HUES6 (cell line): ENCODE data around the gene SSTR4.

Experiments used
- H3K27ac ChIP-seq: 2 replicates; pipeline ENCODE4 v1.7.0; 2013; ENCODE audit warnings: low read depth, mild to moderate bottlenecking, low read length, inconsistent platforms
- H3K27me3 ChIP-seq: 2 replicates; pipeline ENCODE4 v1.6.1; 2013; ENCODE audit warnings: low read length; ENCODE audit not compliant: control insufficient read depth, insufficient read depth
- H3K36me3 ChIP-seq: 2 replicates; pipeline ENCODE4 v1.6.1; 2013; ENCODE audit warnings: low read length; ENCODE audit not compliant: control insufficient read depth, insufficient read depth
- H3K4me1 ChIP-seq: 2 replicates; pipeline ENCODE4 v1.6.1; 2013; ENCODE audit warnings: low read length; ENCODE audit not compliant: control insufficient read depth, insufficient read depth
- H3K4me3 ChIP-seq: 2 replicates; pipeline ENCODE4 v1.5.1; 2013; ENCODE audit warnings: low read depth, low read length
- H3K9ac ChIP-seq: one replicate; pipeline ENCODE4 v1.6.1; 2013; ENCODE audit warnings: mild to moderate bottlenecking, low read length
- H3K9me3 ChIP-seq: 2 replicates; pipeline ENCODE4 v1.6.1; 2013; ENCODE audit warnings: low read depth, low read length; ENCODE audit not compliant: control insufficient read depth, insufficient read depth

SSTR4 gene

DNA sequence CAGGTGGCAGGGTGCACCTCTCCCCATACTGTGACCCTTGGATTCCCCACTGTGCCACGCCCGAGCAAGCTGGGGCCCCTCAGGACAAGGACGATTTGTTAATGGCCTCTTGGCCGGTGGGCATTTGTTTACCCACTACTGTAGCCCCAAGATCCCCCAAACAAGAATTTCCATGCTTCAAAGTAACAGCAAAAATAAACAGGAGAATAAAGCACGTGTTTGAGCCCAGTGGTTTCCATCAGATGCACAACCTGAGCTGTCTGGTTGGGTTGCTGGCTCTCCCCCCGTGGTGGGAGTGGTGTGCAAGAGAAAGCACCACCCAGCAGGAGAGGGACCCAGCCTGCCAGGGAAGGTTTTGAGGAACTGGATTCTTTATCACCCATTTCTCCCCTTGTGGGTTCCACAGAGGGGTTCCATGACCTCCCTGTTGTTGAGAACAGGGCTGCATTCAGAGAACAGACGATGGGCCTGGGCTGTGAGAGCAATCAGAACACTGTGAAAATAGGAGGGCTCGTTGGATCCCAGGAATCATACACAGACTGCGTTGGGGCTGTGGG is 46.2 kb downstream of the SSTR4 start:
- no peaks in the 10 kb centered on the region for H3K36me3 ChIP-seq
- H3K9ac ChIP-seq, result no peak overlapping the region
- no peak overlapping the region for H3K27ac ChIP-seq
- H3K4me1 ChIP-seq, result peaks cover 18% of the 10 kb centered on the region
- no peak overlapping the region for H3K4me3 ChIP-seq
- H3K9me3 ChIP-seq, result no peaks in the 10 kb centered on the region
- H3K27me3 ChIP-seq, result no peaks in the 10 kb centered on the region

GRCh38 chr20:23082846-23083552 is 47.9 kb downstream of the SSTR4 start:
- no peaks in the 10 kb centered on the region for H3K9me3 ChIP-seq
- H3K4me3 ChIP-seq, result no peak overlapping the region
- no peaks in the 10 kb centered on the region for H3K27me3 ChIP-seq
- no peaks in the 10 kb centered on the region for H3K36me3 ChIP-seq
- no peak overlapping the region for H3K9ac ChIP-seq
- H3K4me1 ChIP-seq, result peaks cover 18% of the 10 kb centered on the region
- H3K27ac ChIP-seq, result no peak overlapping the region

DNA sequence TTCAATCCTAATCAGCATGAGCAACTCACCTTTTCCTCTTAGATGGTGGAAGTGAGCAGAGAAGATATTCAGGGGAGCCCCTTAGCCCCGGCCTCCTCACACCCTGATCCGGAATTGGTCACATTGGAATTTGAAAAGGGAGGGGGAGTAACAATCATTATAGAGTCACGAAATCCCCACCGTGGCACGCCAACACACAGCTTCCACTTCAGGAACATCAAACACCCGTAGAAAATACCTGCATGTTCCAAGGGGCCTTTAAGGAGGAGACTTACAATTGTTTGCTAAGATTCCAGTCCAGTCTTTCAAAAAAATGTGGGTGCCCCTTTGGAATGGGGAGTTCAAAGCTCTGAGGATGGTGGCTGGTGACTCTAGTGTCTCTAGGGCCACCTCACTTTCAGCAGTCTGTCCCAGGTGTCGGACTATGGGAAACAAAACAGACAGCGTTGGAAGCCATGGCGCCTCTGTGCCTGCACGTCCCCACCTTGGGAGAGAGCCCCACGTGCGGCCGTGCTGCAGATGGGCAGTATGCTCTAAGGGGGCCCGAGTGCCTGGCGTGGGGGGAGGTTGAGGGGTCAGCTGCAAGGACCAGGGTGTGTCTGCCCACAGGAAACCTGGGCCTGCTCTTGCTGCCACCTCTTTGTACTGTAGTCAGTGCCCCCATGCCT is 48.6 kb downstream of the SSTR4 start:
- Histone ChIP-seq H3K27me3 (no peaks in the 10 kb centered on the region), H3K27ac (no peak overlapping the region), H3K36me3 (no peaks in the 10 kb centered on the region), H3K9ac (no peak overlapping the region), H3K9me3 (no peaks in the 10 kb centered on the region), H3K4me3 (no peak overlapping the region), H3K4me1 (peaks cover 17% of the 10 kb centered on the region)

GRCh38 chr20:23084282-23084844 is 49.3 kb downstream of the SSTR4 start:
- no peaks in the 10 kb centered on the region for H3K36me3 ChIP-seq
- no peak overlapping the region for H3K4me3 ChIP-seq
- no peaks in the 10 kb centered on the region for H3K27me3 ChIP-seq
- H3K27ac ChIP-seq, result no peak overlapping the region
- H3K9me3 ChIP-seq, result no peaks in the 10 kb centered on the region
- peaks cover 14% of the 10 kb centered on the region for H3K4me1 ChIP-seq
- H3K9ac ChIP-seq, result no peak overlapping the region

DNA sequence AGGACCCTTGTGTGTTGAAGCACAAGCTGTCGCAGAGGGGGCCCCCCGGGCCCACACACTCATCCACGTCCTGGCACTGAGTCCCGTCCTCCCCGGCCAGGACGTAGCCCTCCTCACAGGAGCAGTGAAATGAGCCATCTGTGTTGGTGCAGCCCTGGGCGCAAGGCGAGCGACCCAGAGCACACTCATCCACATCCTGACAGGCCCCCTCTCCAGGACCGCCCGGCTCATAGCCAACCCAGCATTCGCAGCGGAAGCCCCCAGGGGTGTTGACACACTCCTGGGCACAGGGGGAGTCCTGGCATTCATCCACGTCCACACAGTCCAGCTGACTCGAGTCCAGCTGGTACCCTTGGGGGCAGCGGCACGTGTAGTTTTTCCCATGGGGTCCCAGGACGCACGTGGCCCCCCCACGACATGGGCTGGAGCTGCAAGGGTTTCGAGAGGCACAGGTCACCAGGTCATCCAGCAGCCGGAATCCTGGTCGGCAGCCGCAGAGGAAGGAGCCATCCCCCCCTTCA is 49.8 kb downstream of the SSTR4 start:
- Histone ChIP-seq H3K27me3 (no peaks in the 10 kb centered on the region), H3K9ac (no peak overlapping the region), H3K9me3 (no peaks in the 10 kb centered on the region), H3K4me3 (no peak overlapping the region), H3K4me1 (peaks cover 14% of the 10 kb centered on the region), H3K36me3 (no peaks in the 10 kb centered on the region), H3K27ac (no peak overlapping the region)

GRCh38 chr20:23085436-23086055 is 50.4 kb downstream of the SSTR4 start:
- H3K36me3 ChIP-seq, result no peaks in the 10 kb centered on the region
- peaks cover 14% of the 10 kb centered on the region for H3K4me1 ChIP-seq
- no peaks in the 10 kb centered on the region for H3K9me3 ChIP-seq
- H3K27me3 ChIP-seq, result no peaks in the 10 kb centered on the region
- no peak overlapping the region for H3K4me3 ChIP-seq
- no peak overlapping the region for H3K9ac ChIP-seq
- no peak overlapping the region for H3K27ac ChIP-seq

- H3K27me3 ChIP-seq, result no peaks in the 10 kb centered on the region
- H3K36me3 ChIP-seq, result no peaks in the 10 kb centered on the region
- H3K27ac ChIP-seq, result no peak within 1 kb of the TSS
- peaks cover 14% of the 10 kb centered on the region for H3K4me1 ChIP-seq
- H3K9ac ChIP-seq, result no peak within 1 kb of the TSS
- no peaks in the 10 kb centered on the region for H3K9me3 ChIP-seq
- H3K4me3 ChIP-seq, result no peak within 1 kb of the TSS
These were observed 51.0 kb downstream of the SSTR4 start, which contains the start of gene CD93 for GRCh38 chr20:23086056-23086566. CD93 (minus strand) TSS chr20:23086324; CDS start chr20:23086192, 132 bp downstream.

- H3K9me3 ChIP-seq, result no peaks in the 10 kb centered on the region
- H3K4me3 ChIP-seq, result no peak overlapping the region
- no peak overlapping the region for H3K9ac ChIP-seq
- no peak overlapping the region for H3K27ac ChIP-seq
- peaks cover 14% of the 10 kb centered on the region for H3K4me1 ChIP-seq
- no peaks in the 10 kb centered on the region for H3K27me3 ChIP-seq
- H3K36me3 ChIP-seq, result no peaks in the 10 kb centered on the region
These were observed 51.9 kb downstream of the SSTR4 start for GRCh38 chr20:23086931-23087411.

- Histone ChIP-seq H3K27me3 (no peaks in the 10 kb centered on the region), H3K4me1 (peaks cover 12% of the 10 kb centered on the region), H3K4me3 (no peak overlapping the region), H3K9ac (no peak overlapping the region), H3K27ac (no peak overlapping the region), H3K36me3 (no peaks in the 10 kb centered on the region), H3K9me3 (no peaks in the 10 kb centered on the region)
These were observed 52.6 kb downstream of the SSTR4 start for GRCh38 chr20:23087587-23088251.
